Heart left ventricle (tissue), 16 donors: ENCODE data around the gene GRIN2A. TPM values are rescaled to one million over a fixed set of nuclear protein-coding genes. Genes with fewer than 3 reads are reported as not detected.

Experiments
- ATAC-seq, 4 donors: fragments of 200-7000 bp; cut with Tn5 transposase; one replicate each; pipeline ENCODE4 v1.9.1; 2020 to 2022; ENCODE audit warnings: moderate library complexity in 4 of 4, mild to moderate bottlenecking in 3 of 4, moderate number of reproducible peaks in 1 of 4
- DNase-seq, 5 donors: peaks; one replicate each; pipeline ENCODE4 v3.0.0-alpha.2; 2020
- H3K27ac ChIP-seq, 12 donors: fragments of 200-600 bp; sonication (generic) in 4 of 12; one replicate each; pipeline versions ENCODE4 v1.5.0 to v1.8.0; 2016 to 2022; ENCODE audit warnings: mild to moderate bottlenecking in 2 of 12
- H3K27me3 ChIP-seq, 9 donors: fragments of 200-600 bp; sonication (generic) in 2 of 9; one replicate each; pipeline versions ENCODE4 v1.5.1 to v1.8.0; 2016 to 2022; ENCODE audit warnings: mild to moderate bottlenecking in 3 of 9
- H3K36me3 ChIP-seq, 9 donors: fragments of 200-600 bp; sonication (generic) in 2 of 9; one replicate each; pipeline versions ENCODE4 v1.5.0 to v1.8.0; 2018 to 2022; ENCODE audit warnings: mild to moderate bottlenecking in 2 of 9
- H3K4me1 ChIP-seq, 12 donors: fragments of 200-600 bp; sonication (generic) in 4 of 12; one replicate each; pipeline versions ENCODE4 v1.5.0 to v1.8.0; 2016 to 2022; ENCODE audit warnings: mild to moderate bottlenecking in 3 of 12
- H3K4me3 ChIP-seq, 12 donors: fragments of 200-600 bp; sonication (generic) in 4 of 12; one replicate each; pipeline versions ENCODE4 v1.5.0 to v1.8.0; 2017 to 2022; ENCODE audit warnings: mild to moderate bottlenecking in 9 of 12, moderate library complexity in 4 of 12
- H3K9me3 ChIP-seq, 12 donors: fragments of 200-600 bp; sonication (generic) in 4 of 12; one replicate each; pipeline versions ENCODE4 v1.5.0 to v1.8.0; 2016 to 2022; ENCODE audit warnings: mild to moderate bottlenecking in 1 of 12
- POLR2A ChIP-seq, 2 donors: fragments of 450-650 bp; IDR thresholded peaks; one replicate each; pipeline ENCODE4 v1.6.1; 2017; ENCODE audit warnings: antibody characterized with exemption in 2 of 2, mild to moderate bottlenecking in 2 of 2, moderate library complexity in 2 of 2
- WGBS, 4 donors: extraction: QIAGEN DNeasy Blood & Tissue Kit in 2 of 4; methylation state at CpG; one replicate each; pipeline versions ENCODE4 v1.1.5 to v1.1.7; 2013 to 2018; 5-methylcytosine and 5-hydroxymethylcytosine counted together
- intact Hi-C, 10 donors: fragments of 100-400 bp; cut with DNase I; formaldehyde crosslinking; loops; one replicate each; pipeline versions ENCODE4 v1.11.1 to v1.14.2; 2022
- polyA plus RNA-seq, 2 donors: library from polyadenylated mRNA; stranded (reverse); fragments of 200-250 nt; gene quantifications; one replicate each; pipeline ENCODE4 v1.2.3, GENCODE V29; 2013
- total RNA-seq, 9 donors: library from RNA; depleted of rRNA in 2 of 9; stranded (reverse); fragments of >200 nt in 2 of 9; fragmentation: NEBNext Ultra II Directional in 3 of 9; extraction: Animal tissue kit (Norgen Biotek cat#: 25700) in 3 of 9; gene quantifications; one replicate each; pipeline versions ENCODE4 v1.1.0 to v1.2.4, GENCODE V29; 2016 to 2023
- TF ChIP-seq, protein P1 (sequence below), 12 donors: fragments of 200-600 bp; sonication (generic) in 4 of 12; IDR thresholded peaks; one replicate each; pipeline versions ENCODE4 v1.5.0 to v1.8.0; 2018 to 2022; ENCODE audit warnings: antibody characterized with exemption in 12 of 12, mild to moderate bottlenecking in 5 of 12
- donor health status: ischemic (EF 13 %, LVEDD 7.1; RV severe dilation, severe dysfunction).
- donor health status: healthy with polysubstance abuse.
- donor health status: DM: no; HTN: yes; CAD: no.
- donor health status: DM: no; HTN: no; CAD: no.
- donor health status: ischemic (EF 25% LVEDD 6.9; RV normal size, moderate dysfunction).
- donor health status: ischemic (EF 25% LVEDD 5.7; RV mildly dilated, moderate dysfunction).
- donor health status: healthy.
- donor health status: DM: yes; HTN: yes; CAD: no.
- donor health status: ischemic (EF 35%, LVEDD 5.7; RV mildly dilated, moderate dysfunction).
- donor health status: nonischemic (EF 11% LVEDD 7.7; RV severe dilation, severe dysfunction).
- donor health status: DM: yes; HTN: yes; CAD: no.
- donor health status: PGD.
- donor health status: ischemic (EF 29% LVEDD 5.4; RV normal size, mild dysfunction).
- donor health status: nonischemic (EF 23%, LVEDD 6.1; RV moderate dilation, normal function).

Gene GRIN2A
- total and polyA plus RNA-seq, 11 donors: 0.01 to 4.6 (median 2.6) TPM

GRCh38 chr16:9821331-9821730 is 360.9 kb downstream of the GRIN2A start:
- H3K27ac ChIP-seq: no peak overlapping the region
- no peaks in the 10 kb centered on the region for H3K36me3 ChIP-seq
- H3K4me1 ChIP-seq: no peaks in the 10 kb centered on the region
- H3K9me3 ChIP-seq: no peaks in the 10 kb centered on the region
- intact Hi-C loops: no loop called here
- no peaks in the 10 kb centered on the region for H3K27me3 ChIP-seq
- DNase-seq: no peak
- H3K4me3 ChIP-seq: no peak overlapping the region
- TF ChIP-seq, protein P1, sequence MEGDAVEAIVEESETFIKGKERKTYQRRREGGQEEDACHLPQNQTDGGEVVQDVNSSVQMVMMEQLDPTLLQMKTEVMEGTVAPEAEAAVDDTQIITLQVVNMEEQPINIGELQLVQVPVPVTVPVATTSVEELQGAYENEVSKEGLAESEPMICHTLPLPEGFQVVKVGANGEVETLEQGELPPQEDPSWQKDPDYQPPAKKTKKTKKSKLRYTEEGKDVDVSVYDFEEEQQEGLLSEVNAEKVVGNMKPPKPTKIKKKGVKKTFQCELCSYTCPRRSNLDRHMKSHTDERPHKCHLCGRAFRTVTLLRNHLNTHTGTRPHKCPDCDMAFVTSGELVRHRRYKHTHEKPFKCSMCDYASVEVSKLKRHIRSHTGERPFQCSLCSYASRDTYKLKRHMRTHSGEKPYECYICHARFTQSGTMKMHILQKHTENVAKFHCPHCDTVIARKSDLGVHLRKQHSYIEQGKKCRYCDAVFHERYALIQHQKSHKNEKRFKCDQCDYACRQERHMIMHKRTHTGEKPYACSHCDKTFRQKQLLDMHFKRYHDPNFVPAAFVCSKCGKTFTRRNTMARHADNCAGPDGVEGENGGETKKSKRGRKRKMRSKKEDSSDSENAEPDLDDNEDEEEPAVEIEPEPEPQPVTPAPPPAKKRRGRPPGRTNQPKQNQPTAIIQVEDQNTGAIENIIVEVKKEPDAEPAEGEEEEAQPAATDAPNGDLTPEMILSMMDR (IDR thresholded peaks at IDR 0.05): no peak
- TF ChIP-seq POLR2A (IDR thresholded peaks at IDR 0.05): no peak
- no peak for ATAC-seq
- WGBS, 4 donors: 60 to 86% (median 74%) methylated on average over 3 of the region's 3 CpGs

DNA sequence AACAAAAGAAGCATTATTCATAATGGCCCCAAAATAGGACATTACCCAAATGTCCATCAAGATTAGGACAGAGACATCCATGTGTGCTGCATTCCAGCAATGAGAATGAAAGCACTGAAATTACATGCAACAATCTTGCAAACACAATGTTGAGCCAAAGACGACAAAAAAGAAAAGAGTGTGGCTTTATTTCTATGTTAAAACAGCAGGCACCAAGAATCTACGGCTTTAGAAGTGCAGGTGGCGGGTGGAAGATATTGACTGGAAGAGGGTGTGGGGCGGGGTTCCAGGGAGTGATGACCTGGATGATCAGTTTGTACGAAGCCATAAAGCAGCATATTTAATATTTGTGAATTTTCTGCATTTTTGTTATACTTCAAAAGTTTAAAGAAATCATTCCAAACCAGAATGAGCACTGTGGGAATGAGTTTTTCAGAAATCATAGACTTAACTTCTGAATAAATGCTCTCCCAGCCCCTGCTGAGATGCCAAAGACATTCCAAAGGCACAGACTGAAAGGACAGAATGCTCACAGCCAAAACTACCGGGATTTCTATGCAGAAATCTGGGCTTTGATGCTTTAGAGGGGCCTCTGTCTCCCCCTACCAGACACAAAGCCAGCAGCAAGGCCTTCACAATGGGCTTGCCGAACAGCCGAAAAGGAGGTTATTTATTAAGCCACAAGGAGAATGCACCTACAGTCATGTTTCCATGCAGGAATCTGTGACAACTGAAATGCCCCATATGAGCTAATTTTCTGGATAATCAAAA is 361.6 kb downstream of the GRIN2A start:
- intact Hi-C loops: no loop called here
- no peak for DNase-seq
- H3K27ac ChIP-seq: no peak overlapping the region
- H3K27me3 ChIP-seq: no peaks in the 10 kb centered on the region
- no peaks in the 10 kb centered on the region for H3K36me3 ChIP-seq
- H3K9me3 ChIP-seq: no peaks in the 10 kb centered on the region
- WGBS, 4 donors: 46 to 61% (median 52%) methylated on average over 8 of the region's 8 CpGs
- no peak overlapping the region for H3K4me3 ChIP-seq
- no peak for TF ChIP-seq POLR2A (IDR thresholded peaks at IDR 0.05)
- TF ChIP-seq, protein P1 (IDR thresholded peaks at IDR 0.05): no peak
- no peak for ATAC-seq
- no peaks in the 10 kb centered on the region for H3K4me1 ChIP-seq

DNA sequence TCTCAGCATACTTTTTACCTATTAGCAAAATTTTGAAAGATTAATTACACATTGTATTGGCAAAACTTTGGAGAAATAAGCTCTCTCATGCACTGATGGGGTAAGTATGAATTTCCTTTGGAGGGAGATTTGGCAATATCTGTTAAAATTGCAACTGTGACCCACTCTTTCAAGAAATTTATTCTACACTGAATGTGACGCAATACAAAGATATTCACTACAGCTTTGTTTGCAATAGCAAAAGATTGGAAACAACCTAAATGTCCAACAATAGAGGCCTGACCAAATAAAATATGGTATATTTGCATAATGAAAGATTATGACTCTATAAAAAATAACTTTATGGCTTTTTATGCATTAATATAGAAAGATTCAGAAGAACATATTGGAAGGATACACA is 363.5 kb downstream of the GRIN2A start:
- ATAC-seq (no peak), DNase-seq (no peak)
- H3K27ac ChIP-seq: no peak overlapping the region
- no peaks in the 10 kb centered on the region for H3K9me3 ChIP-seq
- no peaks in the 10 kb centered on the region for H3K4me1 ChIP-seq
- H3K4me3 ChIP-seq: no peak overlapping the region
- peaks cover 0 to 2% (median 0%) of the 10 kb centered on the region in 9 donors for H3K27me3 ChIP-seq
- no peaks in the 10 kb centered on the region for H3K36me3 ChIP-seq
- intact Hi-C loops: no loop called here
- 93 to 97% (median 96%) methylated on average over 1 of the region's 1 CpG for WGBS, 4 donors
- no peak for TF ChIP-seq POLR2A (IDR thresholded peaks at IDR 0.05)
- TF ChIP-seq, protein P1 (IDR thresholded peaks at IDR 0.05): no peak

- WGBS, 4 donors: 48 to 56% (median 49%) methylated on average over 4 of the region's 4 CpGs
- H3K27ac ChIP-seq: no peak overlapping the region
- intact Hi-C loops: no loop called here
- H3K9me3 ChIP-seq: no peaks in the 10 kb centered on the region
- TF ChIP-seq POLR2A (IDR thresholded peaks at IDR 0.05): no peak
- TF ChIP-seq, protein P1 (IDR thresholded peaks at IDR 0.05): no peak
- no peak overlapping the region for H3K4me3 ChIP-seq
- no peaks in the 10 kb centered on the region for H3K36me3 ChIP-seq
- H3K27me3 ChIP-seq: peaks cover 0 to 2% (median 0%) of the 10 kb centered on the region in 9 donors
- DNase-seq (no peak), ATAC-seq (no peak)
- H3K4me1 ChIP-seq: no peaks in the 10 kb centered on the region
Measured at GRCh38 chr16:9817586-9817985, 364.6 kb downstream of the GRIN2A start.
